Glomerular visceral epithelial cell (primary cell): ENCODE measurements around the gene PRRC1.
"Not testable (repeated sequence)": the region's sequence is repeated elsewhere in the genome, so short reads cannot be mapped to it uniquely, and the experiment has no call there.

ENCODE experiments used
- DNase-seq: peaks from one replicate; pipeline ENCODE4 v3.0.0-alpha.2; 2016; ENCODE audit errors: extremely low spot score

PRRC1 gene

GRCh38 chr5:127545249-127545648 is 27.8 kb downstream of the PRRC1 start:
- not testable (repeated sequence) for DNase-seq

DNA sequence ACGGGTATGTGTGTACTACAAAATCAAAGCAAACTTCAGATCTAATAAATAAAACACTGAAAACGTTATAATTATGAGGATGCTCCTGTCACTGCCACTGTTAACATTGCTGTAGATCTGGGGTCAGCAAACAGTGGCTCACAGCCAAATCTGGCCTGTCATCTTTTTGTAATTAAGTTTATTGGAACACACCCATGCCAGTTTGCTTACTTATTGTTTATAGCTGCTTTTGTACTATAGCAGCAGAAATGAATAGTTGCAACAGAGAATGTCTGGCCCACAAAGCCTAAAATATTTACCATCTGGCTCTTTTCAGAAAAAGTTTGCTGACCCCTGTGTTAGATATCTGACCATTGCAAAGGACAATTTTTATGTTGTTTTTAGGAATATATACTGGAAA is 32.1 kb downstream of the PRRC1 start:
- no peak for DNase-seq

- DNase-seq = no peak
These were observed 33.4 kb downstream of the PRRC1 start for GRCh38 chr5:127550652-127551409.

DNA sequence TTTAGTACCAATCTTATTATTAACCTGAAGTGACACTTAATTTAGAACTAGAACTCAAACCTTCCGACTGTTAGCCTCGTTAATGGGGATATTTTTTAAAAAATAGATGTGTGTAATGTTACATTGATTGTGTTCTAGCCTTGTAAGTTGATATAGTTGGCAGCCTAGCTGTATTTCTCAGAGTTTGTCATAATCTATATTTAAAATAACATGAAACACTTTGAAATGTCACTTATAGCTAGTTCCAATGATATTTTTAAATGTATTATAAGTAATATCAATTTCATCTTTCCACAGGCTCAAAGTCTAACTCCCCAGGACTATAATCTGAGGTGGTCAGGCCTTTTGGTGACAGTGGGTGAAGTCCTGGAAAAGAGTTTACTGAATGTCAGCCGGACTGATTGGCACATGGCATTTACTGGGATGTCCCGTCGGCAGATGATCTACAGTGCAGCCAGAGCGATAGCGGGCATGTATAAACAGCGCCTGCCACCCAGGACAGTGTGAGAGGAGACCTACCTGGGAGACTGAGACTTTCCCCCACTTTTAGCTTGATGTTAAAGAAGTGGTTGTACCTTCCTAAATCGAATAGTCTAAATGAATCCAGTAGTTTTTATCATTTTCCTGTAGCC is 34.1 kb downstream of the PRRC1 start:
- no peak for DNase-seq

GRCh38 chr5:127555826-127556225 is 38.4 kb downstream of the PRRC1 start:
- DNase-seq = no peak

GRCh38 chr5:127556609-127557334 is 39.3 kb downstream of the PRRC1 start:
- DNase-seq = no peak

DNA sequence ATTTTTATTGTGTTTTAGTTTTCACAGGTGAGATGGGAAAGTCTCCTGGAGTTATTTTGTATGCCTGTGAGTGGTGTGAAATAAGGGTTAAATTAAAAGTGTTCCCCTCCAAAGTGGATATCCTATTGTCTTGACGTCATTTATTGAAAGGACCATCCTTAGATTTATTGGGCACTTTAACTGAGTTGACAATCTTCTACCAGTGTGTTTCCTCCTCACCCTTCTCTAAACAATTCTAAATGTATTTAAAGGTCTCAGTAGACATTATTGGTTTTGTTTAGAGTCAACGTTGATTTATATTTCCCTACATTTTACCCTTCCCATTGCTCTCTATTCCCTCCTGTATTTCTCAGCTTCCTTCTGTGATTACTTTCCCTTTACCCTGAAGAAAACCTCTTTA is 40.8 kb downstream of the PRRC1 start:
- DNase-seq = no peak

GRCh38 chr5:127561254-127561653 is 43.8 kb downstream of the PRRC1 start:
- DNase-seq = peak; percentile 75

DNA sequence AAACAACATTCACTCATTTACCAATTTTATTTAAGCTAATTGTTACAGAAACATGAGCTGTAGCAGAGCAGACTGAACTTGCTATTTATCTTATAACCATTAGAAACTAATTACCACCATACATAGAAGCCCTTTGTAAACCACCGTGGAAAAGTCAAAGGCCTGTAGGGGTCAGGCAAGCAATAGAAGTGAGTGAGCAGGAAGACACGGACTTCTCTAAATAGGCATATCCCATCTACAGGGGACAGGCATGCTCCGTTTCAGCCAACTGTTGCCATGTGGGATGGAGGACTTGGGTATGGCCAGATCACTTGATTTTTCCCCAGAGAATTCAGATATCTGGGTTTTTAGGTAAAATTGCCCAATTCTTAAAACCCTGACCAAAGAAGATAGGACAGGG is 44.8 kb downstream of the PRRC1 start:
- no peak for DNase-seq

DNA sequence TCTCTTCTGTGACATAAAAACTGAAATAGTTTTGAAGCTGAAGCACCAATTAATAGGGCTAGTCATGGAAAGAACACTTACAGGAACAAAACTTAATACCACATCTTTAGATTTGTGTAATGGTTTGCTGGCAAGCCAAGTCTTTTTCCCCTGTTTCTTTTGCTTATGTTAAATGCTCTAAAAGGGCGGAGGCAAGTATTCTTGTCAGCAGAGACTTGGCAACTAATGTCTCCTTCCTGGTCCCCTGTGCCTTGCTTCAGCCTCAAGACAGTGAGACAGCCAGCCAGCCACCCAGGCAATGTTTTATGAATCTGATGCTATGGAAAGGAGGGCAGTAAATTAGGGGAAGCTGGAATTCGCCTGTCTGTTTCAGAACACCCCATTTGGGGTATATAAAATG is 45.7 kb downstream of the PRRC1 start:
- no peak for DNase-seq

GRCh38 chr5:127564002-127564769 is 46.7 kb downstream of the PRRC1 start:
- peak; percentile 73 for DNase-seq

- no peak for DNase-seq
These were observed 48.3 kb downstream of the PRRC1 start for GRCh38 chr5:127565586-127566270.

GRCh38 chr5:127567026-127567768 is 49.8 kb downstream of the PRRC1 start:
- DNase-seq = no peak

DNA sequence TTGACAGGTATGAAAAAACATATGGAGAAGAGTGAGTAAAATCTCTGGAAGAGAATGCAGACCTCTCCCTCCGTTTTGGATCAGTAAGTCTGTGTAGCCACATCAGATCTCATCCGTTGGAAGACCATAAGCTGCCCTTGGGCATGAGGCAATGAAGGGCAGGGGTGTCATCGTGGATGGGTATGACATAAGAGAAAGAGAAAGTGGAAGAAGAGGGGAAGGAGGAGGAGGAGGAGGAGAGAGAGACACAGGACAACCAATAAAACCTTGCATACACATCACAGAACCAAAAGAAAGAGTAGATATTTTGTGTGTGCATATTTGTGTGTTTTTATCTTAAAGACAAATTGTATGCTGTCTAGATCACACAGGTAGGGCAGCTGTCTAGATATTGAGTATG is 50.7 kb downstream of the PRRC1 start:
- DNase-seq = no peak

GRCh38 chr5:127569471-127569870 is 52.0 kb downstream of the PRRC1 start:
- DNase-seq = not testable (repeated sequence)

DNA sequence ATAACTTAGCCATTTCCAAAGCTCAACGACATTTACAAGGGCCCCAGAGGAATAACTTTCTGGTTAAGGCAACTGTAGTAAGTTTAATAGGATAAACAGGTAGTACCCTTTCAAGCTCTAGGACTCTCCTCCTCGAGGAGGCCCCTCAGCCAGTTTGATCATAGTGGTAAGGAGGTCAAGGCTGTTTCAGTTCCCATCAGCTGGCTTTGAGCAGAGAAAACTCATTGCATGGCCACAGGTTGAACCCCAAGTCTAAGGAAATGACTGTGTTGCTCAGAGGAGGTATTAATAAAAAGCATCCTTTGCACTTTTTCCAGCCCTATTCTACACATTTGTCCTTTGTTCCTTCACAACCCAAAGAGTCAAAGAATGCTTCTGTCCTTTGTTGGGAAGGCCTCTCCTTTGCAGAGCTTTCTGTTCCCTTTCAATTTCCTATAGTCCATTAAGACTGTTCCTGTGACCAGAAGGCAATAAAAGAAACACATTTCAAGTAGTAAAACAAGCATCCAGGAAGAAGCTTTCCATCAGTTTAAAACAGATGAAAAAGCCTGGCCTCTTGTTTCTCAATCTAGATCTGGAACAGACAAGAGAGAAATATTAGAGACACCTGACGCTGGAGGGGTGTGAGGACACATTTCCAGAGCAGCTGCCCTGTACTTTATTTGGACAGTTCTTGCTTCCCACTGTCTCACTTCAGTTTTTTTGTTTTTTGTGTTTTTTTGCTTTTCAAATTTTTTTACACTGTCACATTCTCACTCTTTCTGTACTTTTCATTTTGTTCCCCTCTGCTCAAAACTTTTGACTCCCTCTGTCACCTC is 54.1 kb downstream of the PRRC1 start:
- no peak for DNase-seq

- DNase-seq = peak; percentile 11
These were observed 55.5 kb downstream of the PRRC1 start for GRCh38 chr5:127572930-127573329.

DNA sequence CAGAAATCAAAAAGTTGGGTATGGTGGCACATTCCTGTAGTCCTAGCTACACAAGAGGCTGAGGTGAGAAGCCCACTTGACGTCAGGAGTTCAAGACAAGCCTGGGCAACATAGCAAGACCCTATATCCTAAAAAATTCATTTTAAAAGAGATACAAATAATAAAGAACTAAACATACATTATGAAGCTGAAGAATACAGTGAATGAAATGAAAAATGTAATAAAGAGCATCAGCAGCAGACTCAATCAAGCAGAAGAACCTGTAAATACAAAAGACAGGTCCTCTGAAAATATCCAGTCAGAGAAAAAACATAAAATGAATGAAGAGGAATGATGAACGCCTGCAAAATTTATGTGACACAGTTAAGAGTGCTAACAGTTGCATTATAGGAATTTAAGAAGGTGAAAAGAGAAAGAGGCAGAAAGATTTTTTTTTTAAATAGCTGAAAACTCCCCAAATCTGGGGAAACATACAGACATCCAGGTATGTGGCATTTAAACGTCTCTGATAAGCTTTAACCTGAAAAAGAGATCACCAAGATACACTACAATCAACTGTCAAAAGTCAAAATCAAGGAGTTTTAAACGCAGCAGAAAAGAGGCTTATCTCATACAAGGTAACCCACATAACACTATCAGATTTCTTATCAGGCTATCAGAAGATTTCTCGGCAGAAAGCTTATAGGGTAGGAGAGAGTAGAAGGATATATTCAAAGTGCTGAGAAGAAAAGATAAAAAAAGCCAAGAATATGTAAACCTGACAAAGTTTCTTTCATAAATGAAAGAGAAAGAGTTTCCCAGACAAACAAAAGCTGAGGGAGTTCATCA is 57.6 kb downstream of the PRRC1 start:
- DNase-seq = no peak

GRCh38 chr5:127577458-127577857 is 60.0 kb downstream of the PRRC1 start:
- no peak for DNase-seq
